ENCODE data around the gene CMYA5. TPM values are rescaled to one million over a fixed set of nuclear protein-coding genes. Genes with fewer than 3 reads are reported as not detected.

Gene CMYA5
- total and polyA plus RNA-seq, 9 of the 15 experiments (the other 6 are each of a cell fraction or from before 2014, with no cell fraction given): 0.18 to 1.1 (median 0.32) TPM

DNA sequence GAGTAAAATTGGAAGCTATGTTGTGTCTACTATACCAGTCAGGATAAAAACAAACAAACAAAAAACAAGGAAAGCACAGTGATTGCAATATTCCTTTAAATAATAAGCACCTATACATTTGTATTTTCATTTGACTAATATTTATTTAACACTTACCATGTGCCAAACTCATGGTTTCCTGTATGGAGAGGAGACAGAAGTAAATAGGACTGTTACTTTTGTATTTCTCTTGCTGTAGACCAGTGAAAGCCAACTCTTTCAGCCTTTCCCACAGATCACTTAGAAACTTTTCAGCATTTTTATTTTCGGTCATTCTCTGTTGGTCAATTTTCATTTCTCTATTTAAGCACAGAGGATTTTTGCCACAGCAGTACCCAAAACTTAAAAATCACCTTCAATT is 4.5 kb downstream of the CMYA5 start:
- Histone ChIP-seq H3K9ac (ENCODE audit: insufficient read depth in 1 of 2, low read depth in 2 of 2, low read length in 2 of 2) (no peak overlapping the region), H3K9me3 (replicated peaks; ENCODE audit: control insufficient read depth, insufficient read depth, low read depth, low read length) (no peaks in the 10 kb centered on the region), H3K79me2 (ENCODE audit: control insufficient read depth, insufficient read depth, low read length) (no peaks in the 10 kb centered on the region), H3K4me3 (no peak overlapping the region), H4K20me1 (replicated peaks; ENCODE audit: control insufficient read depth, insufficient read depth, low read length) (no peaks in the 10 kb centered on the region), H3K36me3 (ENCODE audit: control insufficient read depth, insufficient read depth, low read length) (no peaks in the 10 kb centered on the region), H3K9me1 (ENCODE audit: control insufficient read depth, insufficient read depth, low read length) (no peaks in the 10 kb centered on the region), H3K4me2 (ENCODE audit: insufficient read depth, low read length) (no peak overlapping the region), H3K4me1 (replicated peaks in 1 of 2; ENCODE audit: control insufficient read depth in 2 of 2, insufficient read depth in 2 of 2, low read length in 2 of 2) (peaks cover 3 to 12% of the 10 kb centered on the region in 2 experiments; a peak in 4 of 5 replicates), H3K27me3 (ENCODE audit: control insufficient read depth in 2 of 2, insufficient read depth in 2 of 2, low read length in 2 of 2) (no peaks in the 10 kb centered on the region), H3K27ac (ENCODE audit: extremely low read depth, low read depth, low read length) (no peak overlapping the region), H2AFZ (ENCODE audit: low read depth, low read length) (no peak overlapping the region)
- intact Hi-C loops (cut with micrococcal nuclease): loop anchor here (10.0 kb wide), 1 partner anchor 391 kb away; no protein-coding TSS in a partner anchor
- 0% methylated on average over 1 of the region's 1 CpG for WGBS (ENCODE audit: insufficient coverage, low coverage, missing lambda C conversion rate)
- in situ Hi-C loops (cut with MboI): no loop called here
- ChIA-PET POLR2A (no interaction called here), CTCF (ENCODE audit: low intra/inter-chr PET ratio) (no interaction called here)
- ATAC-seq (no peak), DNase-seq (ENCODE audit: extremely low read depth in 1 of 4, low spot score in 3 of 4) (no peak), FAIRE-seq (no peak)
- no TSS peak for BruUV-seq (replicated peaks)
- TF ChIP-seq ZNF668 (CRISPR knock-in tag; IDR thresholded peaks at IDR 0.05) (no peak), KDM5B (IDR thresholded peaks at IDR 0.05; ENCODE audit: insufficient replicate concordance, low read depth, low read length) (no peak), NFE2 (IDR thresholded peaks at IDR 0.05; ENCODE audit: low read depth) (no peak), ZNF12 (CRISPR knock-in tag; IDR thresholded peaks at IDR 0.05) (no peak), HDAC2 (IDR thresholded peaks at IDR 0.05) (no peak), GABPA (tag; conservative IDR thresholded peaks at IDR 0.05; ENCODE audit: low read depth) (no peak), GTF2E2 (tag; IDR thresholded peaks at IDR 0.05) (no peak)
- TF ChIP-seq, protein P1, sequence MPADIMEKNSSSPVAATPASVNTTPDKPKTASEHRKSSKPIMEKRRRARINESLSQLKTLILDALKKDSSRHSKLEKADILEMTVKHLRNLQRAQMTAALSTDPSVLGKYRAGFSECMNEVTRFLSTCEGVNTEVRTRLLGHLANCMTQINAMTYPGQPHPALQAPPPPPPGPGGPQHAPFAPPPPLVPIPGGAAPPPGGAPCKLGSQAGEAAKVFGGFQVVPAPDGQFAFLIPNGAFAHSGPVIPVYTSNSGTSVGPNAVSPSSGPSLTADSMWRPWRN (IDR thresholded peaks at IDR 0.05; ENCODE audit: low read depth): no peak
- TF ChIP-seq, protein P2, sequence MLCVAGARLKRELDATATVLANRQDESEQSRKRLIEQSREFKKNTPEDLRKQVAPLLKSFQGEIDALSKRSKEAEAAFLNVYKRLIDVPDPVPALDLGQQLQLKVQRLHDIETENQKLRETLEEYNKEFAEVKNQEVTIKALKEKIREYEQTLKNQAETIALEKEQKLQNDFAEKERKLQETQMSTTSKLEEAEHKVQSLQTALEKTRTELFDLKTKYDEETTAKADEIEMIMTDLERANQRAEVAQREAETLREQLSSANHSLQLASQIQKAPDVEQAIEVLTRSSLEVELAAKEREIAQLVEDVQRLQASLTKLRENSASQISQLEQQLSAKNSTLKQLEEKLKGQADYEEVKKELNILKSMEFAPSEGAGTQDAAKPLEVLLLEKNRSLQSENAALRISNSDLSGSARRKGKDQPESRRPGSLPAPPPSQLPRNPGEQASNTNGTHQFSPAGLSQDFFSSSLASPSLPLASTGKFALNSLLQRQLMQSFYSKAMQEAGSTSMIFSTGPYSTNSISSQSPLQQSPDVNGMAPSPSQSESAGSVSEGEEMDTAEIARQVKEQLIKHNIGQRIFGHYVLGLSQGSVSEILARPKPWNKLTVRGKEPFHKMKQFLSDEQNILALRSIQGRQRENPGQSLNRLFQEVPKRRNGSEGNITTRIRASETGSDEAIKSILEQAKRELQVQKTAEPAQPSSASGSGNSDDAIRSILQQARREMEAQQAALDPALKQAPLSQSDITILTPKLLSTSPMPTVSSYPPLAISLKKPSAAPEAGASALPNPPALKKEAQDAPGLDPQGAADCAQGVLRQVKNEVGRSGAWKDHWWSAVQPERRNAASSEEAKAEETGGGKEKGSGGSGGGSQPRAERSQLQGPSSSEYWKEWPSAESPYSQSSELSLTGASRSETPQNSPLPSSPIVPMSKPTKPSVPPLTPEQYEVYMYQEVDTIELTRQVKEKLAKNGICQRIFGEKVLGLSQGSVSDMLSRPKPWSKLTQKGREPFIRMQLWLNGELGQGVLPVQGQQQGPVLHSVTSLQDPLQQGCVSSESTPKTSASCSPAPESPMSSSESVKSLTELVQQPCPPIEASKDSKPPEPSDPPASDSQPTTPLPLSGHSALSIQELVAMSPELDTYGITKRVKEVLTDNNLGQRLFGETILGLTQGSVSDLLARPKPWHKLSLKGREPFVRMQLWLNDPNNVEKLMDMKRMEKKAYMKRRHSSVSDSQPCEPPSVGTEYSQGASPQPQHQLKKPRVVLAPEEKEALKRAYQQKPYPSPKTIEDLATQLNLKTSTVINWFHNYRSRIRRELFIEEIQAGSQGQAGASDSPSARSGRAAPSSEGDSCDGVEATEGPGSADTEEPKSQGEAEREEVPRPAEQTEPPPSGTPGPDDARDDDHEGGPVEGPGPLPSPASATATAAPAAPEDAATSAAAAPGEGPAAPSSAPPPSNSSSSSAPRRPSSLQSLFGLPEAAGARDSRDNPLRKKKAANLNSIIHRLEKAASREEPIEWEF (CRISPR knock-in tag; IDR thresholded peaks at IDR 0.05): no peak

All from K562 (cell line).